SK-N-SH treated with all-trans-retinoic acid at 6 μM for 48 hours (cell line): Measurements from ENCODE around the gene ARHGAP12.

Experiments
- ARNTL ChIP-seq: fragments of 450-650 bp; formaldehyde crosslinking; IDR thresholded peaks from 2 replicates; pipeline ENCODE4 v1.5.0; 2020; ENCODE audit warnings: low read depth, mild to moderate bottlenecking, moderate library complexity, borderline replicate concordance
- BACH2 ChIP-seq: fragments of 250-450 bp; sonication (Bioruptor Pico); IDR thresholded peaks from 2 replicates; pipeline ENCODE4 v1.9.0; 2021; ENCODE audit warnings: mild to moderate bottlenecking, borderline replicate concordance
- CREB5 ChIP-seq: fragments of 250-450 bp; sonication (Bioruptor Pico); IDR thresholded peaks from 2 replicates; pipeline ENCODE4 v1.5.1; 2020; ENCODE audit warnings: low read depth, mild to moderate bottlenecking, moderate library complexity
- GLIS3 ChIP-seq: fragments of 250-450 bp; sonication (Bioruptor Pico); IDR thresholded peaks from 2 replicates; pipeline ENCODE4 v1.5.0; 2020; ENCODE audit warnings: mild to moderate bottlenecking, moderate library complexity
- OSR1 ChIP-seq: fragments of 250-450 bp; sonication (Bioruptor Pico); IDR thresholded peaks from 2 replicates; pipeline ENCODE4 v1.8.0; 2022; ENCODE audit warnings: moderate library complexity, mild to moderate bottlenecking, inconsistent platforms
- PATZ1 ChIP-seq: fragments of 250-450 bp; sonication (Bioruptor Pico); IDR thresholded peaks from 2 replicates; pipeline ENCODE4 v1.8.0; 2020; ENCODE audit warnings: mild to moderate bottlenecking, moderate library complexity, borderline replicate concordance
- TOX ChIP-seq: fragments of 250-450 bp; sonication (Bioruptor Pico); IDR thresholded peaks from 2 replicates; pipeline ENCODE4 v1.8.0; 2021; ENCODE audit warnings: mild to moderate bottlenecking, moderate library complexity, borderline replicate concordance
- ZNF70 ChIP-seq: fragments of 450-650 bp; formaldehyde crosslinking; IDR thresholded peaks from 2 replicates; pipeline ENCODE4 v1.5.0; 2020; ENCODE audit warnings: mild to moderate bottlenecking, moderate library complexity
- TF ChIP-seq, protein P1 (sequence below): fragments of 250-450 bp; sonication (Bioruptor Pico); IDR thresholded peaks from 2 replicates; pipeline ENCODE4 v1.8.0; 2021; ENCODE audit warnings: low read depth, mild to moderate bottlenecking, moderate library complexity, borderline replicate concordance

DNA sequence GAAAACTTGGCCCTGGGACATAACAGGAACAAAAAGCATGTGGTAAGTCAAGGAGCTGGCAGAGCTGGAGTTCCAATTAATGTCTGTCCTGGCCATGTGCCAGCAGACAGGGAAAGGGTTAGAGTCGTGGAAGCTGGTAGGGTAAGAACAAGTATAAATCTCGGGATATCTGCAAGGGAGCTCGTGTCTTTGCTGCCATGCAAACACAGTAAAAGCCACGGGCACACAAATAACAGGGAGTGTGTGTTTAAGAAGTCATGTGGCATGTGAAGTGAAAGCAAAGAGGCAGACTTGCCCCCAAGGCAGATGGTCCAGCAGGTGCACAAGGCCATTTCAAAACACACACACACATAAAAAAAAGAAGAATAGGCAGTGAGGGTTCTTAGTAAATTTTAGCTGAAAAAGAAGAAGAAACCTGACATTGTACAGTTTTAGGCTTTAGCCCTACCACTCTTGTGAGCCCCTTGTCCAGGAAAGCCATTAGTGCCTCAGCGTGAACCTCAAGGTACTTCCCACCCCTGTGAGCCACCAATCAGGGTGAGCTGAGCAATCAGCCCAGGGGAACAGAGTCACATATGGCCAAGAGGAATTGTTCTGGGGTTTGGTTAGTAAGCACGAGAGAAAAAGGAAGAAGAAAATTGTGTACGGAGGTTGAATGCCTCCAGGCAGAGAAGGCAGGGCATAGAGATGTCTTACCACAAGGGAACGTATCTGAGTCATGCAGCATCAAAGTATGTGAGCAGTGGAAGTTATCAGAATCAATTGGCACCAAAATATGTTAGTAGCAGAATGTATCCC lies 32.8 kb upstream of the ARHGAP12 start:
- TF ChIP-seq CREB5 (CRISPR knock-in tag) (no peak), PATZ1 (CRISPR knock-in tag) (no peak), GLIS3 (CRISPR knock-in tag) (no peak), TOX (CRISPR knock-in tag) (no peak), BACH2 (CRISPR knock-in tag) (no peak), ARNTL (CRISPR knock-in tag) (no peak), ZNF70 (CRISPR knock-in tag) (no peak), OSR1 (no peak)
- TF ChIP-seq, protein P1, sequence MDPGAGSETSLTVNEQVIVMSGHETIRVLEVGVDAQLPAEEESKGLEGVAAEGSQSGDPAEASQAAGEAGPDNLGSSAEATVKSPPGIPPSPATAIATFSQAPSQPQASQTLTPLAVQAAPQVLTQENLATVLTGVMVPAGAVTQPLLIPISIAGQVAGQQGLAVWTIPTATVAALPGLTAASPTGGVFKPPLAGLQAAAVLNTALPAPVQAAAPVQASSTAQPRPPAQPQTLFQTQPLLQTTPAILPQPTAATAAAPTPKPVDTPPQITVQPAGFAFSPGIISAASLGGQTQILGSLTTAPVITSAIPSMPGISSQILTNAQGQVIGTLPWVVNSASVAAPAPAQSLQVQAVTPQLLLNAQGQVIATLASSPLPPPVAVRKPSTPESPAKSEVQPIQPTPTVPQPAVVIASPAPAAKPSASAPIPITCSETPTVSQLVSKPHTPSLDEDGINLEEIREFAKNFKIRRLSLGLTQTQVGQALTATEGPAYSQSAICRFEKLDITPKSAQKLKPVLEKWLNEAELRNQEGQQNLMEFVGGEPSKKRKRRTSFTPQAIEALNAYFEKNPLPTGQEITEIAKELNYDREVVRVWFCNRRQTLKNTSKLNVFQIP (CRISPR knock-in tag): no peak
